ENCODE results near the gene IQGAP2.

DNA sequence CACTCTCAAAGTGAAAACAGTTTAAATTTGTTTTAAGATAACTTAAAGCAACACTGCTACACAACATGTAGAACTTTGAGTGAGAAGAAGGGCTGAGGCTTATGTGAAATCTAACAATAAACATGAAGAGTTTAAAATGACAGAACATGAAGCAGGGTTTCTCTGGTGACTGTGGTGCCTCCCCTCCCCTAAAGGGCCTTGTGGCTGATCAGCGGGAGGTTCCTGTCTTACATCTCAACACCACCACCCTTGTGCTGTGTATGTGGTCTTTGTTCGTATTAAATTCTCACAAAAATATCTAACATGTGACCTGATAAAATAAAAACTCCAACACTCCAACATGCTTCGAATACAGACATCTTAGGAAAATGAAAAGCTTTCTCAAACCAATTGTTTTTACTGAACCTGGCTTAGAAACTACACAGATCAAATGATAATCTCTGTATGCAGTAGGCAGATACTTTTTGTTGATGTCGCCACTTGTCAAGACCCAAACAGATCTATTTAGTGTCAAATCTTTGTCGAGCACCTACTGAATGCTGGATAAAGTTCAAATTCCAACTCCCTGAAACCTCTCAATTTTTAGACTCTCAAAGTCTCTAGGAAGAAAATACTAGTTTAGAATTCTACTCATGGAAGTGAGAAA is 9.9 kb upstream of the IQGAP2 start:
- TF ChIP-seq CTCF (IDR thresholded peaks at IDR 0.05; ENCODE audit: insufficient read depth, low read length, poor library complexity, severe bottlenecking), result no peak
- no peak for TF ChIP-seq EZH2phosphoT487 (conservative IDR thresholded peaks at IDR 0.05; ENCODE audit: low read length)

Data from SU-DHL-6 (cell line).